ENCODE data around the gene TRIM26. TPM values are rescaled to one million over a fixed set of nuclear protein-coding genes. Genes with fewer than 3 reads are reported as not detected.

The TRIM26 gene
- total and polyA plus RNA-seq, 8 donors: 29.4 to 51.3 (median 31.9) TPM

DNA sequence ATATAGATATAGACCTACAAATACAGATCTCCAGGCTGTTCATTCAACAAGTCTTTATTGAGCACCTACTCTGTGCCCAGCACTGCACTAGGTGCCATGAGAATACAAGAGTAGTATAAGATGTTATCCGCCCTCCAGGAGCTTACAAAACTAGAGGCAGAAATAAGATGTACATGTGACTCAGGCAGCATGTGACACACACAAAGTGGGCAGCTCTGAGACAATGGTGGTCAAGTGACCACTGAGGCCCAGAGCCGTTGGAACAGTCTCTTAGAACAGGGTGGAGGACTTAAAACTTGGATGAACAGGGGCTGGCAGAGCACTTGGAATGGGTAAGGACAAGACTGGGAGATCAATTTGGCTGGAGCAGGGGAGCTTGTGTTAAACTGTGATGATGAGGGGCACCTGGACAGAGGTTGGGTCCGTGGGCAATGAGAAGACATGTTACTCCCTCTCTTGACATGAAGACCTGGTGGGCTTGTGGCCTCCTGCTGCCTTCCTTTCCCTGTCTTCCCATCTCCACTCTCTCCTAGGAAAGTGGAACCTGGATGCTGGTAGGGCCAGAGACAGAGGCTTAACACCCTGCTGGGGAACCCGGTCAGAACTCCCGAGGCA is 28.7 kb downstream of the TRIM26 start:
- no peak for TF ChIP-seq CTCF (IDR thresholded peaks at IDR 0.05)
- intact Hi-C loops (cut with DNase I): no loop called here
- Histone ChIP-seq H3K27me3 (peaks cover 3% of the 10 kb centered on the region in 2 donors), H3K27ac (no peak overlapping the region), H3K9me3 (peaks cover 0 to 3% of the 10 kb centered on the region in 2 donors), H3K36me3 (peaks cover 0 to 47% of the 10 kb centered on the region in 2 donors), H3K4me3 (no peak overlapping the region), H3K4me1 (no peaks in the 10 kb centered on the region)
- DNase-seq (no peak), ATAC-seq (no peak)

- H3K4me1 ChIP-seq: no peaks in the 10 kb centered on the region
- DNase-seq (no peak), ATAC-seq (no peak)
- peaks cover 13 to 40% of the 10 kb centered on the region in 2 donors for H3K27me3 ChIP-seq
- TF ChIP-seq CTCF (IDR thresholded peaks at IDR 0.05): no peak
- intact Hi-C loops (cut with DNase I): no loop called here
- H3K9me3 ChIP-seq: peaks cover 0 to 5% of the 10 kb centered on the region in 2 donors
- no peak overlapping the region for H3K4me3 ChIP-seq
- no peak overlapping the region for H3K27ac ChIP-seq
- H3K36me3 ChIP-seq: peaks cover 0 to 7% of the 10 kb centered on the region in 2 donors
Observed at GRCh38 chr6:30180145-30180544, 33.1 kb downstream of the TRIM26 start.

DNA sequence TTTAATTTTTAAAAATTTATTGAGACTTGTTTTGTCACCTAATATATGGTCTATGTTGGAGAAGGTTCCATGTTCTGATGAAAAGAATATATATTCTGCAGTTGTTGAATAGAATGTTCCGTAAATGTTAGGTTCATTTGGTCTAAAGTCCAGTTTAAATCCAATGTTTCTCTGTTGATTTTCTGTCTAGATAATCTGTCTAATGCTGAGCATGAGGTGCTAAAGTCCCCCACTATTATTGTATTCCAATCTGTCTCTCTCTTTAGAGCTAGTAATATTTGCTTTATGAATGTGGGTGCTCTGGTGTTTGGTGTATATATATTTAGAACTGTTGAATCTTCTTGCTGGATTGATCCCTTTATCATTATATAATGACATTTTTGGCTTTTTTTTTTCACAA is 34.4 kb downstream of the TRIM26 start:
- no peak for TF ChIP-seq CTCF (IDR thresholded peaks at IDR 0.05)
- no peak for ATAC-seq
- Histone ChIP-seq H3K4me1 (no peaks in the 10 kb centered on the region), H3K9me3 (peaks cover 0 to 5% of the 10 kb centered on the region in 2 donors), H3K27me3 (peaks cover 13 to 49% of the 10 kb centered on the region in 2 donors), H3K27ac (no peak overlapping the region), H3K36me3 (no peaks in the 10 kb centered on the region), H3K4me3 (no peak overlapping the region)
- intact Hi-C loops (cut with DNase I): no loop called here
- no peak for DNase-seq

DNA sequence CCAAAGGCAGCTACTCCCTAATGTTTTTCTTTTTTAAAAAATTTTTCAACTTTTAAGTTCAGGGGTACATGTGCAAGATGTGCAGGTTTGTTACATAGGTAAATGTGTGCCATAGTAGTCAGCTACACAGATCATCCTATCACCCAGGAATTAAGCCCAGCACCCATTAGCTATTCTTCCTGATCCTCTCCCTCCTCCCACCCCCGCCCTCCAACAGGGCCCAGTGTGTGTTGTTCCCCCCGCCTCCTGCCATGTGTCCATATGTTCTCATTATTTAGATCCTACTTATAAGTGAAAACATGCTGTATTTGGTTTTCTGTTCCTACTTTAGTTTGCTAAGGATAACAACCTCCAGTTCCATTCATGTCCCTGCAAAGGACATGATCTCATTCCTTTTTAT is 37.4 kb downstream of the TRIM26 start:
- Histone ChIP-seq H3K27ac (no peak overlapping the region), H3K9me3 (peaks cover 0 to 5% of the 10 kb centered on the region in 2 donors), H3K4me3 (no peak overlapping the region), H3K4me1 (peaks cover 6 to 10% of the 10 kb centered on the region in 2 donors), H3K36me3 (no peaks in the 10 kb centered on the region), H3K27me3 (peaks cover 34 to 80% of the 10 kb centered on the region in 2 donors)
- ATAC-seq (no peak), DNase-seq (no peak)
- no peak for TF ChIP-seq CTCF (IDR thresholded peaks at IDR 0.05)
- intact Hi-C loops (cut with DNase I): no loop called here

GRCh38 chr6:30172681-30173080 is 40.5 kb downstream of the TRIM26 start:
- ATAC-seq (no peak), DNase-seq (no peak)
- Histone ChIP-seq H3K36me3 (no peaks in the 10 kb centered on the region), H3K9me3 (no peaks in the 10 kb centered on the region), H3K27me3 (peaks cover 32 to 80% of the 10 kb centered on the region in 2 donors), H3K4me1 (peaks cover 6 to 10% of the 10 kb centered on the region in 2 donors), H3K27ac (no peak overlapping the region), H3K4me3 (no peak overlapping the region)
- intact Hi-C loops (cut with DNase I): no loop called here
- TF ChIP-seq CTCF (IDR thresholded peaks at IDR 0.05): no peak

Measured in left lung (tissue), 10 donors.